Inflammatory macrophage (primary cell): ENCODE results near the gene CMTM2.

Source experiments
- DNase-seq, 2 donors: peaks; one replicate each; pipeline ENCODE4 v3.0.0-alpha.2; 2020 to 2022

CMTM2 gene

GRCh38 chr16:66636199-66636598 lies 56.9 kb downstream of the CMTM2 start:
- no peak for DNase-seq

GRCh38 chr16:66637806-66638205 lies 58.5 kb downstream of the CMTM2 start:
- no peak for DNase-seq
